K562 (cell line): ENCODE results near the gene EML5. TPM values are rescaled to one million over a fixed set of nuclear protein-coding genes. Genes with fewer than 3 reads are reported as not detected.

Experiments used
- BACH1 ChIP-seq: fragments of 200-800 bp; sonication (Bioruptor generic); IDR thresholded peaks from 2 replicates; pipeline ENCODE4 v1.6.1; 2016; ENCODE audit warnings: missing genetic modification characterization, missing compliant biosample characterization
- EHMT2 ChIP-seq: fragments of 450-650 bp; IDR thresholded peaks from 2 replicates; pipeline ENCODE4 v1.6.1; 2018; ENCODE audit warnings: antibody characterized with exemption
- JUND ChIP-seq, 2 experiments: IDR thresholded peaks; 2 replicates in 1 of 2; 3 replicates in 1 of 2; pipeline ENCODE4 v1.6.1; 2011; ENCODE audit warnings: borderline replicate concordance in 2 of 2, low read depth in 2 of 2, low read length in 2 of 2, improper control_type of control experiment in 1 of 2, missing biosample characterization in 1 of 2, missing genetic modification characterization in 1 of 2, missing genetic modification reagents in 1 of 2
- NCOA6 ChIP-seq: fragments of 450-650 bp; IDR thresholded peaks from 2 replicates; pipeline ENCODE4 v1.6.1; 2017; ENCODE audit warnings: mild to moderate bottlenecking
- NFE2L1 ChIP-seq: fragments of 450-650 bp; IDR thresholded peaks from 2 replicates; pipeline ENCODE4 v1.6.1; 2016; ENCODE audit warnings: missing genetic modification characterization, low read depth, mild to moderate bottlenecking, missing compliant biosample characterization, moderate library complexity, borderline replicate concordance
- PHTF2 ChIP-seq: fragments of 250-450 bp; sonication (Bioruptor Pico); IDR thresholded peaks from 2 replicates; pipeline ENCODE4 v1.5.0; 2021; ENCODE audit warnings: mild to moderate bottlenecking
- REST ChIP-seq, 2 experiments: fragments of 450-650 bp; formaldehyde crosslinking in 1 of 2; IDR thresholded peaks; 2 replicates each; pipeline versions ENCODE4 v1.4.0 to v1.6.1; 2014 to 2020; ENCODE audit warnings: mild to moderate bottlenecking in 2 of 2, borderline replicate concordance in 1 of 2, low read depth in 1 of 2
- RHOXF2B ChIP-seq: fragments of 250-450 bp; sonication (Bioruptor Pico); conservative IDR thresholded peaks from 2 replicates; pipeline ENCODE4 v1.5.1; 2021
- SMAD4 ChIP-seq: fragments of 250-450 bp; sonication (Bioruptor Pico); conservative IDR thresholded peaks from 2 replicates; pipeline ENCODE4 v1.8.0; 2021; ENCODE audit warnings: inconsistent platforms, mild to moderate bottlenecking, moderate library complexity
- TCF7L2 ChIP-seq: fragments of 150-350 bp; IDR thresholded peaks from 2 replicates; pipeline ENCODE4 v1.6.1; 2016; ENCODE audit warnings: low read depth, mild to moderate bottlenecking, low read length, moderate library complexity
- THRA ChIP-seq: fragments of 450-650 bp; IDR thresholded peaks from 2 replicates; pipeline ENCODE4 v1.6.1; 2017; ENCODE audit warnings: mild to moderate bottlenecking, moderate library complexity
- USF1 ChIP-seq: sonication (generic); formaldehyde crosslinking; IDR thresholded peaks from 2 replicates; pipeline ENCODE4 v1.9.0; 2022; ENCODE audit warnings: mild to moderate bottlenecking, missing genetic modification reagents
- ZBTB12 ChIP-seq: fragments of 250-450 bp; sonication (Bioruptor Pico); IDR thresholded peaks from 2 replicates; pipeline ENCODE4 v1.4.0; 2020
- polyA plus RNA-seq, 8 experiments: library from polyadenylated mRNA; depleted of rRNA in 4 of 8; stranded (reverse) in 5 of 8; unstranded in 3 of 8; fragments of >200 nt; fragmentation: Nextera tagmentation in 2 of 8; fragmentation: Illumina TruSeq in 1 of 8; extraction: Ambion mirVana in 2 of 8; extraction: Trizol in 1 of 8; gene quantifications; 2 replicates each; pipeline versions ENCODE4 v1.2.1 to v1.2.3, GENCODE V29; 2011 to 2014; ENCODE audit warnings: inconsistent platforms in 1 of 8, missing spikeins in 1 of 8
- total RNA-seq, 7 experiments: library from RNA; depleted of rRNA in 6 of 7; stranded (reverse); fragments of >200 nt in 6 of 7; fragmentation: Illumina TruSeq in 2 of 7; extraction: Trizol in 2 of 7; gene quantifications; 2 replicates each; pipeline versions ENCODE4 v1.2.1 to v1.2.3, GENCODE V29; 2011 to 2021; ENCODE audit warnings: low replicate concordance in 1 of 7

Gene EML5
- total and polyA plus RNA-seq, 9 of the 15 experiments (the other 6 are each of a cell fraction or from before 2014, with no cell fraction given) = 0.06 to 0.34 (median 0.22) TPM

- TF ChIP-seq REST (IDR thresholded peaks at IDR 0.05; ENCODE audit: borderline replicate concordance) = no peak
- TF ChIP-seq REST (CRISPR knock-in tag; IDR thresholded peaks at IDR 0.05; ENCODE audit: low read depth) = no peak
- no peak for TF ChIP-seq NCOA6
- TF ChIP-seq BACH1 (tag) = no peak
- no peak for TF ChIP-seq ZBTB12 (CRISPR knock-in tag)
- TF ChIP-seq NFE2L1 (tag) = no peak
- TF ChIP-seq TCF7L2 = no peak
- no peak for TF ChIP-seq EHMT2
- no peak for TF ChIP-seq PHTF2 (CRISPR knock-in tag)
- no peak for TF ChIP-seq SMAD4 (CRISPR knock-in tag)
- no peak for TF ChIP-seq USF1 (CRISPR knock-in tag)
- no peak for TF ChIP-seq THRA
- no peak for TF ChIP-seq JUND (IDR thresholded peaks at IDR 0.05; ENCODE audit: borderline replicate concordance, low read depth, low read length)
- TF ChIP-seq JUND (tag; IDR thresholded peaks at IDR 0.05; ENCODE audit: borderline replicate concordance, low read depth, low read length) = no peak
- TF ChIP-seq RHOXF2B = no peak
These were observed 46.7 kb downstream of the EML5 start (continued) for GRCh38 chr14:88746052-88746451.
